SK-N-MC (cell line): ENCODE measurements around the gene ZNF580.

ENCODE experiments used
- DNase-seq: peaks from one replicate; pipeline ENCODE4 v3.0.0-alpha.2; 2011; ENCODE audit warnings: low read depth, low spot score
- H3K27ac ChIP-seq: fragments of 200-600 bp; sonication (generic); 2 replicates; pipeline ENCODE4 v1.5.1; 2016; ENCODE audit warnings: mixed run types
- H3K36me3 ChIP-seq: fragments of 200-600 bp; sonication (generic); 2 replicates; pipeline ENCODE4 v1.6.1; 2017; ENCODE audit warnings: antibody characterized with exemption, low read length, mixed read lengths; ENCODE audit not compliant: insufficient read depth
- H3K4me3 ChIP-seq: fragments of 200-600 bp; sonication (generic); 2 replicates; pipeline ENCODE4 v1.5.1; 2016
- H3K9ac ChIP-seq: fragments of 200-600 bp; sonication (generic); 2 replicates; pipeline ENCODE4 v1.8.0; 2017; ENCODE audit warnings: mixed run types, mixed read lengths; ENCODE audit not compliant: insufficient read length
- H3K9me3 ChIP-seq: fragments of 200-600 bp; sonication (generic); 2 replicates; pipeline ENCODE4 v1.6.1; 2017; ENCODE audit warnings: low read depth, mild to moderate bottlenecking, antibody characterized with exemption, low read length, moderate library complexity, mixed read lengths
- EZH2 ChIP-seq: fragments of 200-600 bp; sonication (generic); IDR thresholded peaks from one replicate; pipeline ENCODE4 v1.6.1; 2017; ENCODE audit warnings: antibody characterized with exemption
- FOXP2 ChIP-seq: optimal IDR thresholded peaks from 2 replicates; pipeline ENCODE3; 2011; ENCODE audit warnings: mild to moderate bottlenecking, moderate library complexity; ENCODE audit not compliant: insufficient read depth; ENCODE audit errors: extremely low read length, control extremely low read depth
- POLR2AphosphoS5 ChIP-seq: IDR thresholded peaks from 2 replicates; pipeline ENCODE4 v1.6.1; 2012; ENCODE audit warnings: mild to moderate bottlenecking, low read depth, low read length, borderline replicate concordance

Gene ZNF580

GRCh38 chr19:55611983-55612645 is 28.7 kb upstream of the ZNF580 start:
- no peak for DNase-seq
- no peaks in the 10 kb centered on the region for H3K9me3 ChIP-seq
- 0 out of 2 replicates have a peak overlapping the region, but pooled peaks have one; percentile 13 for H3K27ac ChIP-seq
- peaks cover 9% of the 10 kb centered on the region; the same call in 1 of the 2 replicates for H3K36me3 ChIP-seq
- TF ChIP-seq POLR2AphosphoS5 (no peak), EZH2 (no peak), FOXP2 (no peak)
- no peak overlapping the region for H3K9ac ChIP-seq
- H3K4me3 ChIP-seq = no peak overlapping the region

GRCh38 chr19:55613396-55613795 is 27.4 kb upstream of the ZNF580 start:
- H3K4me3 ChIP-seq = no peak overlapping the region
- TF ChIP-seq POLR2AphosphoS5 (no peak), FOXP2 (no peak), EZH2 (no peak)
- no peak for DNase-seq
- no peak overlapping the region for H3K27ac ChIP-seq
- no peak overlapping the region for H3K9ac ChIP-seq
- peaks cover 9% of the 10 kb centered on the region; the same call in 1 of the 2 replicates for H3K36me3 ChIP-seq
- H3K9me3 ChIP-seq = no peaks in the 10 kb centered on the region

GRCh38 chr19:55613930-55614710 is 26.7 kb upstream of the ZNF580 start:
- no peak for DNase-seq
- TF ChIP-seq EZH2 (no peak), FOXP2 (no peak), POLR2AphosphoS5 (no peak)
- no peak overlapping the region for H3K27ac ChIP-seq
- peaks cover 9% of the 10 kb centered on the region; the same call in 1 of the 2 replicates for H3K36me3 ChIP-seq
- H3K9ac ChIP-seq = no peak overlapping the region
- H3K9me3 ChIP-seq = no peaks in the 10 kb centered on the region
- no peak overlapping the region for H3K4me3 ChIP-seq

GRCh38 chr19:55614711-55615542 is 25.9 kb upstream of the ZNF580 start:
- no peak for DNase-seq
- TF ChIP-seq FOXP2 (no peak), POLR2AphosphoS5 (no peak), EZH2 (no peak)
- no peaks in the 10 kb centered on the region for H3K9me3 ChIP-seq
- no peak overlapping the region for H3K27ac ChIP-seq
- no peak overlapping the region for H3K9ac ChIP-seq
- H3K36me3 ChIP-seq = peaks cover 7% of the 10 kb centered on the region; the same call in 1 of the 2 replicates
- no peak overlapping the region for H3K4me3 ChIP-seq

GRCh38 chr19:55615543-55616394 is 25.0 kb upstream of the ZNF580 start:
- DNase-seq = no peak
- peaks cover 5% of the 10 kb centered on the region; the same call in 1 of the 2 replicates for H3K36me3 ChIP-seq
- no peak overlapping the region for H3K4me3 ChIP-seq
- no peak for TF ChIP-seq POLR2AphosphoS5
- no peak for TF ChIP-seq EZH2
- no peak for TF ChIP-seq FOXP2
- no peak overlapping the region for H3K9ac ChIP-seq
- H3K27ac ChIP-seq = no peak overlapping the region
- H3K9me3 ChIP-seq = no peaks in the 10 kb centered on the region

- no peak overlapping the region for H3K9ac ChIP-seq
- no peak overlapping the region for H3K27ac ChIP-seq
- TF ChIP-seq POLR2AphosphoS5 = no peak
- no peak for TF ChIP-seq EZH2
- no peak for TF ChIP-seq FOXP2
- H3K9me3 ChIP-seq = no peaks in the 10 kb centered on the region
- H3K36me3 ChIP-seq = peaks cover 5% of the 10 kb centered on the region; the same call in 1 of the 2 replicates
- H3K4me3 ChIP-seq = no peak overlapping the region
- no peak for DNase-seq
Measured at GRCh38 chr19:55616395-55616875, 24.4 kb upstream of the ZNF580 start.

GRCh38 chr19:55617426-55617825 is 23.4 kb upstream of the ZNF580 start:
- Histone ChIP-seq H3K9me3 (no peaks in the 10 kb centered on the region), H3K27ac (no peak overlapping the region), H3K4me3 (no peak overlapping the region), H3K36me3 (peaks cover 5% of the 10 kb centered on the region; the same call in 1 of the 2 replicates), H3K9ac (no peak overlapping the region)
- DNase-seq = no peak
- TF ChIP-seq POLR2AphosphoS5 = no peak
- no peak for TF ChIP-seq EZH2
- TF ChIP-seq FOXP2 = no peak
